ENCODE results near the gene FAM83E. TPM values are rescaled to one million over a fixed set of nuclear protein-coding genes. Genes with fewer than 3 reads are reported as not detected.

Gene FAM83E
- total and polyA plus RNA-seq, 2 donors: 0.58 to 1.1 TPM

DNA sequence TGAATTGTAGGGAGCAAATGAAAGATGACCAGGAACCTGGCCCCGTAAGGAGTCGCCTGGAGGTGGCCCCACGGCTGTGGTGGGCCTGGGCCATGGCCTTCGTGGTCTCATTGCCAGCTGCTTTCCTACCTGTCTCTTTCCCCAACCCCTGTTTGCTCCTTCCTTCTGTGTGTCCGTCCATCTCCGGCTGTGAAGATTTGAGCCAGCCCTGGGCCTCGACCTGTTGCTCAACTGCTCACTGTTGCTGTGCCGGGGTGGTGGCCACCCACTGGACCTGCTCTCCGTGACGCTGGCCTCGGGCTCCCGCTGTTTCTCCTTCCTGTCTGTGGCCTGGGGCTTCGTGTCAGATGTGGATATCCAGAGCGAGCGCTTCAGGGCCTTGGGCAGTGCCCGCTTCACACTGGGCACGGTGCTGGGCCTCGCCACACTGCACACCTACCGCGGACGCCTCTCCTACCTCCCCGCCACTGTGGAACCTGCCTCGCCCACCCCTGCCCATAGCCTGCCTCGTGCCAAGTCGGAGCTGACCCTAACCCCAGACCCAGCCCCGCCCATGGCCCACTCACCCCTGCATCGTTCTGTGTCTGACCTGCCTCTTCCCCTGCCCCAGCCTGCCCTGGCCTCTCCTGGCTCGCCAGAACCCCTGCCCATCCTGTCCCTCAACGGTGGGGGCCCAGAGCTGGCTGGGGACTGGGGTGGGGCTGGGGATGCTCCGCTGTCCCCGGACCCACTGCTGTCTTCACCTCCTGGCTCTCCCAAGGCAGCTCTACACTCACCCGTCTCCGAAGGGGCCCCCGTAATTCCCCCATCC, 13.8 kb upstream of the FAM83E start:
- WGBS: 83% methylated on average over 34 of the region's 34 CpGs
- Histone ChIP-seq H3K36me3 (ENCODE audit: insufficient read depth) (no peaks in the 10 kb centered on the region), H3K4me1 (ENCODE audit: insufficient read depth) (no peaks in the 10 kb centered on the region)

GRCh38 chr19:48627865-48628314, 13.0 kb upstream of the FAM83E start:
- WGBS: 83% methylated on average over 17 of the region's 17 CpGs
- Histone ChIP-seq H3K27ac (ENCODE audit: low read depth) (no peak overlapping the region), H3K36me3 (ENCODE audit: insufficient read depth) (no peaks in the 10 kb centered on the region), H3K4me1 (ENCODE audit: insufficient read depth) (no peaks in the 10 kb centered on the region), H3K4me3 (ENCODE audit: low read depth, low read length) (no peak overlapping the region)
- DNase-seq (ENCODE audit: extremely low spot score): no peak

More for the DNA sequence above, 13.8 kb upstream of the FAM83E start:
- H3K27ac ChIP-seq (ENCODE audit: low read depth): no peak overlapping the region
- no peak overlapping the region for H3K4me3 ChIP-seq (ENCODE audit: low read depth, low read length)
- DNase-seq (ENCODE audit: extremely low spot score): no peak

DNA sequence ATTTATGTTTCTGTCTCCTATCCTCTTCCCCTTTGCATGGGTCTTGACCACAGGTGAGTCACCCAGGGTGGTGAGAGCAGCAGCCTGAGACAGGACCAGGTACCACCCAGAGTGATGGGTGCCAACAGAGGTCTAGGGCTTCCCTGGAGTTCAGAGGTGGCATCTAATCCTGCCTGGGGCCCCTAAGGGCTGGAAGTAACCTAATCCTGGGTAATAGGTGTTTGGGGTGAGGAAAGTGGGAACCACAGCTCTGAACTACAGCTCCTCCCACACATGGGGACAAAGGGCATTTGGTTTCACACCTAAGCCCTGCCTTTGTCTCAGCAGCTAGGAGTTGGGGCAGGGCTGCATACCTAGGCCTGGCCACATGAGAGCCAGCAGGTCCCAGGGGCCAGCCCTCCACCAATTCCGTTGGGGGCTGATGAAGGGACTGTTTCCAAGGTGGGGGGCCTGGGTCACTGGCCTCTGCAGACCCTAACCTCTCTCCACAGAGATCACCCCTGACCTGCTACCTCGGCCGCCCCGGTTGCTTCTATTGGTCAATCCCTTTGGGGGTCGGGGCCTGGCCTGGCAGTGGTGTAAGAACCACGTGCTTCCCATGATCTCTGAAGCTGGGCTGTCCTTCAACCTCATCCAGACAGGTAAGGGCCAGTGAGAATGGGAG, 12.5 kb upstream of the FAM83E start:
- no peak overlapping the region for H3K4me3 ChIP-seq (ENCODE audit: low read depth, low read length)
- no peaks in the 10 kb centered on the region for H3K36me3 ChIP-seq (ENCODE audit: insufficient read depth)
- H3K4me1 ChIP-seq (ENCODE audit: insufficient read depth): no peaks in the 10 kb centered on the region
- H3K27ac ChIP-seq (ENCODE audit: low read depth): no peak overlapping the region
- WGBS: 75% methylated on average over 6 of the region's 6 CpGs
- DNase-seq (ENCODE audit: extremely low spot score): no peak

- DNase-seq (ENCODE audit: extremely low spot score): no peak
- Histone ChIP-seq H3K4me1 (ENCODE audit: insufficient read depth) (no peaks in the 10 kb centered on the region), H3K36me3 (ENCODE audit: insufficient read depth) (no peaks in the 10 kb centered on the region), H3K4me3 (ENCODE audit: low read depth, low read length) (no peak overlapping the region), H3K27ac (ENCODE audit: low read depth) (no peak overlapping the region)
- WGBS: 92% methylated on average over 30 of the region's 30 CpGs
These were observed 11.0 kb upstream of the FAM83E start for GRCh38 chr19:48625891-48626327.

DNA sequence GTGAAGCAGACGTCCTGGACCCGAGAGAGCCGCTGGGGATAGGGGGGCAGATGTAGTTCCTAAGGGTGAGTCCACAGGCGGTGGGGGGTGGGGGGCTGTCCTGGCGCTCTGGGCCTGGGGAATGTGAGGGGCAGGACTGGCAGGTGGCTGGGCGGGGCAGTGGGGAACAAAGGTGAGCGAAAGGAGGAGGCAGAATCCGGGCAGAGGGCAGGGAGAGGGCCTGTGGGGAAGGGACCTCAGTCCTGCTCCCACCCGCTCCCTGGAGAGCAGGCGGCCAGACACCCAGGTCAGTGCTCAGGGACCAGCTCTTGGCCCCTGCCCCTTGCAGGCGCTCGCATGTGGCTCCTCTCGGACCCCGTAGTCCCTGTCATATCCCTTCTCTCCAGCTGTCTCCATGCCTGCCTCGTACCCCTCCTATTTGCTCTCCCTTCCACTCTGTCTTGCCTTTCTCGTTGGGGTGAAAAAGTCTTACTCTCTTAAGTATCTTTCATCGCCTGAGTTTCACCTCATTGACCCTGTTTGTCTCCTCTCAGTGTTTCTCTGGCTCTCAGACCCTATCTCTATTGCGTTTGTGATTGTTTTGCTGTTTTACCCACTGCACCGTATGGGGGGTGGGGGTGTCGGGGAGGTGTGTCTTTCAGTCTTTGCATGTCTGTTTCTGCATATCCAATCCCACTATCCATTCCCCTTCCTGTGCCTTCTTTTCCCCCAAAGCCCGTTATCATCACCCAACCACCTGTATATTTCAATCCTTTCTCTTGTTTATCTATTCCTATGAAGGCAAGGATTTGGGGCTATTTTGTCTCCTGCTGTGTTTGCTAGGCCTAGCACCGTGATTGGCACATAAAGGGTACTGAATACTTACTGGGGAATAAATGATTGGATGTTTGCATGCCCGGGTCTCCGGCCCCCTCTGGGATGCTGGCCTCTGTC, 10.2 kb upstream of the FAM83E start:
- WGBS: 53% methylated on average over 24 of the region's 24 CpGs
- Histone ChIP-seq H3K4me3 (ENCODE audit: low read depth, low read length) (peak overlapping the region; percentile 38), H3K27ac (ENCODE audit: low read depth) (no peak overlapping the region), H3K36me3 (ENCODE audit: insufficient read depth) (no peaks in the 10 kb centered on the region), H3K4me1 (ENCODE audit: insufficient read depth) (no peaks in the 10 kb centered on the region)
- no peak for DNase-seq (ENCODE audit: extremely low spot score)

DNA sequence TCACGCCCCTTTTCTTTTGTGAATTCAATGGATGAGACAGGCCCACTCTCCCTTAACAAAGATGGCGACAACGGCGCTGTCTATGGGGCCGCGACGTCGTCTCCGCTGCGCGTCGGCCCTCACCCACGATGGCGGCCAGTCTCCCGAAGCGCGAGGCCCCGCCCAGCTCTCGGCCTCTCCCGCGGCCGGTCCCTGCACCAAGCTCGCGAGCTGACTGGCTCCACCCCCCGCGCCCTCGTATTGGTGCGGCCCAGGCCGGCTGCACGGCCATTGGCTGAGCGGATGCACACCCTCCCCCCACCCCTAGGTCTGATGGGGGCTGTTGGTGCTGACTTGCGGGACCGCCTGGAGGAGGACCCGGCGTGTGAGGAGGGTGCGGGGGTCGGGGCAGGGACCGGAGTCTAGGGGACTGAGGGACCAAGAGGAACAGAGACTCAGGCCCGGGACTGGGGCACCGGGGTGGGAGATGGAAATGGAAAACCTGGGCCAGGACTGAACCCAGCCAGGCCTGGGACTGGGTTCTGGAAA, 9.3 kb upstream of the FAM83E start:
- under 1% methylated on average over 40 of the region's 40 CpGs for WGBS
- H3K27ac ChIP-seq (ENCODE audit: low read depth): peak overlapping the region; percentile 74
- no peaks in the 10 kb centered on the region for H3K36me3 ChIP-seq (ENCODE audit: insufficient read depth)
- H3K4me3 ChIP-seq (ENCODE audit: low read depth, low read length): peak overlapping the region; percentile 38
- no peaks in the 10 kb centered on the region for H3K4me1 ChIP-seq (ENCODE audit: insufficient read depth)
- peak; percentile 89 for DNase-seq (ENCODE audit: extremely low spot score)

DNA sequence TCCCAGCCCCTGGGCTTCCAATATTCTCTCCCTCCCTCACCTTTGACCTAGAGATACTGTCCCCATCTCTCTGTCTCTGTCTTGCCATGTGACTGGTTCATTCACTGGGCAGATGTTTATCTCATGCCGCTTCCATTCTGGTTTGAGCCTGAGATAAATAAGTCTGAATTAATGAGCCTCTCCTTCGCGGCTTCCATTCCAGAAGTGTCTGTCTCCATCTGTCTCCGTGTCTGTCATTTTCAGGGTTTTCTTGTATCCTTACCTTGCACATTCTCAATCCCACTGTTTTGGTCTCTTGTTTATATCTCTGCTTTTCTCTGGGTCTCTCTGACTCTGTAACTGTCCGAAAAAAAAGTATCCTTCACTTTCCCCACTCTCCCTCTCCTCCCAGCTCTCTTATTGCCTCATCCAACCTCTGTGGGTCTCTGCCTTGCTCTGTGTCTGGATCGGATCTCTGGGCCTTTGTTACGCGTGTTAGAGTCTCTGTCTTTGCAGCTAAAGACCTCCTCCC, 8.7 kb upstream of the FAM83E start:
- Histone ChIP-seq H3K4me1 (ENCODE audit: insufficient read depth) (no peaks in the 10 kb centered on the region), H3K27ac (ENCODE audit: low read depth) (peak overlapping the region; percentile 74), H3K4me3 (ENCODE audit: low read depth, low read length) (no peak overlapping the region), H3K36me3 (ENCODE audit: insufficient read depth) (no peaks in the 10 kb centered on the region)
- DNase-seq (ENCODE audit: extremely low spot score): no peak
- 10% methylated on average over 8 of the region's 8 CpGs for WGBS

DNA sequence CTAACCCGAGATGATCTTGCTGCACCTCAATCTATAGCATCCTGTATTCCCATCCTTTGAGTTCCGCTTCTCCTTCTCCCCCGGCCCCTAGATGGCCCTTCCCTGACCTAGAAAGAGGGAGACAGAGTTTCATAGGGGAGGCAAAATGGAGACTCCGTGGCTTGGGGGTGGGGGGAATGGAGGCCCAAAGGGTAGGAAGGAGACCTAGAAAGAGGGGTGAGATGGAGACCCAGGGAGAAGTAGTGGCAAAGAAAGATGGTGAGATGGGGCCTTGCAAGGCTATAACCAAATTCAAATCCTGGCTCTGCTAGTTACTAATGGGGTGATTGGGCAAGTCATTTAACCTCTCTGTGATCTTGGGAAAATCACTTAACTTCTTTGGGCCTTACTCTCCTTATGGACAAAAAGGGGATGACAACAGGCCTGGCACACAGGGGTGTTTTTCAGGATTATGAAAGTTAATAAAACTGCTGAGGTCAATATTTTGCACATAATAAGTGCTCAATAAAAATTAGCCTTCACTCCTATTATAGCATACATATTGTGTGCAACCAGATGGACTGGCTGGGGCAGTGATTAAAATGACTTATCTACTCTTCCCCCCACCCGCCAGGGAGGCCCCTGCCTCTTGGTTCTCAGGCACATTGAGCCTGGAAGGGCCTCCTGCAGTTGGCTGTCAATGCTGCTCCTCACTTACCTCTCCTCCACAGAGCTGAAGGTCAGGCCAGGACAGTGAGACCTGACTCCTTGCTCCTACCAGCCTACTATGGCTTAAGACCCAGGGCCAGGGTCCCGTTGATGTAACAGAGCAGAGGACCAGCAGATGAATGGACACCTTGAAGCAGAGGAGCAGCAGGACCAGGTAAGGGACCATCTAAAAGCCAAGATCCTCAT, 5.1 kb upstream of the FAM83E start:
- H3K4me3 ChIP-seq (ENCODE audit: low read depth, low read length): peak overlapping the region; percentile 52
- no peaks in the 10 kb centered on the region for H3K4me1 ChIP-seq (ENCODE audit: insufficient read depth)
- DNase-seq (ENCODE audit: extremely low spot score): no peak
- no peaks in the 10 kb centered on the region for H3K36me3 ChIP-seq (ENCODE audit: insufficient read depth)
- WGBS: 27% methylated on average over 6 of the region's 6 CpGs
- H3K27ac ChIP-seq (ENCODE audit: low read depth): peak overlapping the region; percentile 94

- peak; percentile 98 for DNase-seq (ENCODE audit: extremely low spot score)
- peak within 1 kb of the TSS; percentile 63 for H3K4me3 ChIP-seq (ENCODE audit: low read depth, low read length)
- H3K36me3 ChIP-seq (ENCODE audit: insufficient read depth): no peaks in the 10 kb centered on the region
- H3K27ac ChIP-seq (ENCODE audit: low read depth): peak within 1 kb of the TSS; percentile 94
- WGBS: under 1% methylated on average over 69 of the region's 69 CpGs
- no peaks in the 10 kb centered on the region for H3K4me1 ChIP-seq (ENCODE audit: insufficient read depth)
These were observed 4.2 kb upstream of the FAM83E start, which contains the start of the genes RPL18 and SPHK2 for GRCh38 chr19:48618916-48619691. Gene RPL18 (minus strand): TSS chr19:48619178. CDS start chr19:48619143, 35 bp downstream. Gene SPHK2 (plus strand): TSS chr19:48619506. CDS start chr19:48620515, 1,009 bp downstream.

GRCh38 chr19:48618278-48618915, 3.5 kb upstream of the FAM83E start:
- H3K4me1 ChIP-seq (ENCODE audit: insufficient read depth): no peaks in the 10 kb centered on the region
- H3K4me3 ChIP-seq (ENCODE audit: low read depth, low read length): peak overlapping the region; percentile 63
- 2% methylated on average over 18 of the region's 18 CpGs for WGBS

More at GRCh38 chr19:48618278-48618915, 3.5 kb upstream of the FAM83E start:
- no peak for DNase-seq (ENCODE audit: extremely low spot score)
- no peaks in the 10 kb centered on the region for H3K36me3 ChIP-seq (ENCODE audit: insufficient read depth)
- no peak overlapping the region for H3K27ac ChIP-seq (ENCODE audit: low read depth)
